HG03342 (cell line): ENCODE data around the gene PLBD2.

ENCODE experiments used
- ATAC-seq: cut with Tn5 transposase; IDR thresholded peaks from one replicate; pipeline ENCODE4 v1.9.1; 2021; ENCODE audit warnings: mild to moderate bottlenecking, moderate library complexity; ENCODE audit not compliant: unreplicated experiment

PLBD2 gene

GRCh38 chr12:113358381-113359132, at the start of gene PLBD2:
PLBD2 (plus strand) TSS chr12:113358587; CDS start chr12:113358601, 14 bp downstream.
- peak; percentile 87 for ATAC-seq

GRCh38 chr12:113310489-113310888, 47.9 kb upstream of the PLBD2 start:
- ATAC-seq, result no peak

- no peak for ATAC-seq
Observed at GRCh38 chr12:113314121-113314529, 44.3 kb upstream of the PLBD2 start.

GRCh38 chr12:113315358-113315757, 43.0 kb upstream of the PLBD2 start:
- ATAC-seq, result no peak

- ATAC-seq, result no peak
Observed at GRCh38 chr12:113316155-113316554, 42.2 kb upstream of the PLBD2 start.

GRCh38 chr12:113317122-113317521, 41.3 kb upstream of the PLBD2 start:
- ATAC-seq, result no peak

- ATAC-seq, result no peak
Observed at GRCh38 chr12:113318046-113318656, 40.2 kb upstream of the PLBD2 start.

- no peak for ATAC-seq
Observed at GRCh38 chr12:113318900-113319628, 39.3 kb upstream of the PLBD2 start.

- no peak for ATAC-seq
Observed at GRCh38 chr12:113320401-113320800, 38.0 kb upstream of the PLBD2 start.

GRCh38 chr12:113322343-113322742, 36.0 kb upstream of the PLBD2 start:
- ATAC-seq, result no peak

GRCh38 chr12:113325916-113326315, 32.5 kb upstream of the PLBD2 start:
- ATAC-seq, result no peak

GRCh38 chr12:113326775-113327395, 31.5 kb upstream of the PLBD2 start:
- ATAC-seq, result no peak

GRCh38 chr12:113328368-113328889, 30.0 kb upstream of the PLBD2 start:
- no peak for ATAC-seq

- ATAC-seq, result no peak
Observed at GRCh38 chr12:113329022-113329790, 29.2 kb upstream of the PLBD2 start.

GRCh38 chr12:113329791-113330417, 28.5 kb upstream of the PLBD2 start:
- no peak for ATAC-seq

- ATAC-seq, result no peak
Observed at GRCh38 chr12:113330505-113330904, 27.9 kb upstream of the PLBD2 start.

- no peak for ATAC-seq
Observed at GRCh38 chr12:113332688-113333417, 25.5 kb upstream of the PLBD2 start.

- ATAC-seq, result no peak
Observed at GRCh38 chr12:113333418-113333750, 25.0 kb upstream of the PLBD2 start.
